H4 (cell line): ENCODE results near the gene CISH. TPM values are rescaled to one million over a fixed set of nuclear protein-coding genes. Genes with fewer than 3 reads are reported as not detected.

ENCODE experiments used
- DNase-seq: peaks from one replicate; pipeline ENCODE4 v3.0.0-alpha.2; 2015; ENCODE audit warnings: low spot score
- total RNA-seq: library from RNA; depleted of rRNA; stranded (reverse); fragments of >200 nt; shearing (Covaris generic); gene quantifications from 2 replicates; pipeline ENCODE4 v1.2.3, GENCODE V29; 2014; rRNA removed

The CISH gene
- total RNA-seq, 1 experiment from 2014 or later, result 1.3 TPM

DNA sequence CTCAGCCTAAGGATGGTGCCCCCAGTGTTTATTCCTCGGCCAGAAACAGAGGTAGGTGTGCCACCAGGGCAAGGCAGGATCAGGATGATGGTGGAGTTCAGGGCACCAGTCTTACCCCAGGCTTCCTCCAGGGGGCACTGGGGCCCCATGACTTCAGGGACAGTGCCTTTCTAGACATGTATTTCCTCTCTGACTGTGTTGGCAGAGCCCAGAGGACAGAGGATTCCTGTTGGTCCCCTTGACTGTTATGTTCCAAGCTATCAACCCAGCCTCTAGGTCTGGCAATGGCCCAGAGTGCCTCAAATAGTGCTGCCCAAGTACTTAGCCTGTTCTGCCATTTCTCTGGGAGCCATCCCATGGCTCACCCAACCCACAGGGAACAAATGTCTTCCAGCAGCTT lies 39.4 kb downstream of the CISH start:
- DNase-seq, result peak; percentile 41

DNA sequence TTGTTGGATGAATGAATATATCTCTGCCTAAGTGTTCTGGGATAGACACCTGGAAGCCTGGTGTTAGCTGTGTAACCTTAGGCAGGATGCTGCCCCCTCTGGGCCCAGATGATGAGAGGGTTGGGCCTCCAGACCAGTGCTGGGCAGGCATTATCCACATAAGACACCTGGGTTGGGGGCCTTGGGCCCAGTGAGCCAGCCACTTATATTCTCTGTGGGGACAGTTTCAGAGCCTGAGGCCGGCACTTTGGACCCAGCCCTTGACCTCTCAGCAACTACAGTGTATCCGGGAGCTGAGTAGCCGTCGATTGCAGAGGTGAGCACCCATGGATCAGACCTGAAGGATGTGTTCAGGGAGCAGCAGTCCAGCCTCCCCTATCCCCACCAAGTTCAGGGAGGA lies 40.1 kb downstream of the CISH start:
- DNase-seq, result no peak

DNA sequence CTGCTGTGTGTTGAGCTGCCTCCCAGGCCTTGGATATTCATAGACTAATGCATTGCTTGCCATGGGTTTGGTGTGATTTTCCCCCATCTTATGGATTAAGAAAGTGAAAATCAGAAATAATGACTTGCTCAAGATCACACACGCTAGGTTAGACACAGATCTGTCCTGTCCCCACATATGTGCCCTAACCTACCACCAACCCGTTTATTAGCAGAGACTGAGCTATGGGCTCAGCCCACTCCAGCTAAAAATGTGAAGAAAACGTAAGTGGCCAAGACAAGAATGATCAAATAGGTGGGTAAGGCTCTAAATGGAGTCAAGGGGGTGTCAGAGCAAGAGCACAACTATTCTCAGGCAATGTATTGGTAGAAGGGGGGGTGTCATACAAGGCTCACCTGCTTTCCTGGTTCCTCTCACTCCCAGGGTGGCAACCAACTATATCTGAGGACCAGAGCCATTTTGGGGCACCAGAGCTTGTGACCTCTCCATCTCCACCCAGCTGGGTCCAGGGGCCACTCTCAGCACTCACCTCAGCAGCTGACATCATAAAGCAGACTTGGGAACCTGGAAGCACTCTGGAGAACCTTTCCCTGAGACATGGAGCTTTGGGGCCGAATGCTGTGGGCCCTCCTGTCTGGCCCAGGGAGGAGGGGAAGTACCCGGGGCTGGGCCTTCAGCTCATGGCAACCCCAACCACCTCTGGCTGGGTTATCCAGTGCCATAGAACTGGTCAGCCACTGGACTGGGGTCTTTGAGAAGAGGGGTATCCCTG lies 40.9 kb downstream of the CISH start:
- no peak for DNase-seq

DNA sequence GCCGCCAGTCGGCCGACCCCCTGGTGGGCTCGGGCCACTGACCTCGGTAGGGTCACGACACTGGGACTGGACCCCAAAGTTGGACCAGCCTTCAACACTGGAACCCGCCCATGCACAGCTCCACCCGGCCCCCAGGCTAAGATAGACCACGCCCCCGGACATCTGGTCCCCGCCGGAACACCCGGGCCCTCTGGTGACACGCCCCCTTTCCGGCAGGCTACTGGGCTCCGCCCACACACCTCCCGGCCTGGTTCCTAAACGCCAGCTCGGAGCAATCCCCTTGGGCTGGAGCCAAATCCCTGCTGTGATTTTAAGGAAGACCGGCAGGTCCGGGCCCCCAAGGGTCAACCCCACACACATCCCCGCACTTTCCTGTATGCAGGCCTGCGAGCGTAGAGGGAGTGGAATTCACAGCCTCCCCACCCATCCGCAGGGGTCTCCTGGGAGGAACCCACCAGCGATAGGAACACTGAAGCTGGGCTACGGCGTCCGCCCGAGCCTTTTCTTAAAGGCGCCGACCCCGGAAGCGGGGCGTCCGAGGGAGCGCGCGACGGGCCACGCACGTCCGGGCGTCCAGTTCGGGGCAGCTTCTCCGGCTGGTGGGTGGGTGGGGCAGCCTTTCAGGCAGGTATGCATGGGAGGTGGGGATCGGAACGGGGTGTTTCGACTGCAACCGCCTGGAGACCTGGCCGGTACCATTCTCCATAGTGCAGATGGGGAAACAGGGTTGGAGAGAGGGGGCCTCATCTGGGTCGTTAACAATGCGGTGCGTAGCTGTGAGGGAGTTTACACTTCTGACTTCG lies 42.4 kb downstream of the CISH start, which contains the start of gene HEMK1:
TSS of gene HEMK1 (plus strand) at position 576 of the 803 bp plus-strand sequence. CDS start 1,583 bp downstream, outside the sequence.
- DNase-seq, result peak; percentile 80

DNA sequence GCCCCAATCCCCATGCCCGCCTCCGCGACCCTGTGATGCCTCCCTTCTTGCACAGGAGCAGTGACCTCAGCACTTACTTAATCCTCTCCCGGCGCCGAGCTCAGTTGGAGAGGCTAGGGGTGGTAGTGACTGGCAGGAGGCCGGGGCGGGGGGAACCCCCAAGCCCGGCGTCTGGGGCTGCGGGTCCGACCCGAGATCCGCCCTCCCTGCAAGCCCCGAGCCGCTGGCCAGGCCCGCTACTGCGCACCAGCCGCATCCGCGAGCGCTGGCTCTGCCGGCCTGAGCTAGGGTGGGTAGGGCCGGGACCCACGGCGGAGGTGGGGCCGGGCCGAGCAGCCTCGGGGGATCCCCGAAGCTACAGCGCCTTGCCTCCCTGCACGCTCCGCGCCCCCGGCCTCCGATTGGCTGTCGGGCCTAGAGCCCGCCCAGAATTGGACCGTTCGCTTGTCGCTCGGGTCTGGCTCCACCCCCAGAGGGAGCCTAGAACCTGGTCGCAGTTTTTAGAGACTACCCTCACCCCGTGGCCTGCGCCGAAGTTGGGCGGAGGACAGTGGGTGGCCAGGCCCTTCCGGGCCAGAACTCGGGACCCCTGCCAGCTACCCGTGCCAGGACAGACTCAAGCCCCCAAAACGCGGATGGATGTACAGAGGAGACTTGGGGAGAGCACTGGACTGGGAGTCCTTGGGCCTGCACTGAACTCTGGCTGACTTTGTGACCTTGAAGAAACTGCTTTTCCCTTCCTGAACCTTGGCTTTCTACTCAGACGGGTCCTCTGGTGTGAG lies 44.0 kb downstream of the CISH start, which contains the start of gene C3orf18:
TSS of gene C3orf18 (minus strand) at position 362 of the 782 bp plus-strand sequence. CDS start 2,048 bp downstream, outside the sequence.
- no peak for DNase-seq

DNA sequence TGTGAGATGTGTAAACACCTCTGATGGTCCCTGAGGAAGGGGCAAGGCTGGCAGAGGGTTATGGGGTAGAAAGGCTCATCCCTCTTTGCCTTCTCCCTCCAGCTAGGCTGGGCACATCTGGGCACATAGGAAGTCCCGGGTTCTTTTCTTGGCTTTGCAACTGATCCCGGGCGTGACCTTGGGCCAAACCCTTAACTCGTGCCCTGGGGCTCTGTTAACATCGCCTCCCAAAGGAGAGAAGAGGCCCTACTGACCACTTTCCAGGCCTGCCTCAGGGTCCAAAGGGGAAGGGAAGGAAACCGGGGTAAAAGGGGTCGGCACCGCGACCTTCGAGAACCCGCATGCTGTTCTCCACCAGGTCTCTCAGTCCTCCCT lies 44.6 kb downstream of the CISH start:
- no peak for DNase-seq

DNA sequence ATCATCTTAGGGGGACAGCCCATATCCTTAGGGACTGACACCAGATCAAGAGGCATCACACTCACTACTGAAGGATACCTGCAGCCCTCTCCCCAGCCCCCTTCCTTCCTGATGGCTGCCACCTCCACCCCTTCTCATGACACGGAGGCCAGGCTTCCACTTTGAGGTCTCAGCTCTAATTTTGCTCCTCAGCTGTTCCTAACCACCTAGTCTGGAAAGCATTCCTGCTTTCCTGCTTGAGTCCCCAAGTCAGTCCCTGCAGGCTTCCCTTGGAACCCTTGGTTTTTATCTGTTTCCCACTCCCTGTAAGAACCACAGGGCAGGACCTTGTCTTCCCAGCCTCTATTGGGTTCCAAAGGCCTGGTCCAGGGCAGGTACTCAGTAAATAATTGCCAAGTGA lies 47.3 kb downstream of the CISH start:
- no peak for DNase-seq

DNA sequence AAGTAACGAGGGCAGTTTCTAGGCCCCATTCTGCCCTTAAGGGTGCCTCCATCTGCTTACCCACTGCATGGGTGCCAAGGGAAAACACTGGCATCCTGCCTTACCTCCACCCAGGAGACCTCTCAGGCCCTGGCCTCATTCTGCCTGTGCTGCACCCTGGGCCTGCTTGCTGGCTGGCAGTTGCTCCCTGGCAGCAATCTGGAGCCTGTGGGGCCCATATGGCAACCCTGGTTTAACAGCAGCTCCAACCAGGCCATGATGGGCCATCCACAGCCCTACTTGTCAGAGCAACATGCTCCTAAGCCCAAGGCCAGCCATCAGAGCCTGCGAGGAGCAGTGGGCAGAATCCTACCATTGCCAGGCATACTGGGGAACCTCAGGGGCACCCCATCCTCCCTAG lies 47.7 kb downstream of the CISH start:
- DNase-seq, result no peak

DNA sequence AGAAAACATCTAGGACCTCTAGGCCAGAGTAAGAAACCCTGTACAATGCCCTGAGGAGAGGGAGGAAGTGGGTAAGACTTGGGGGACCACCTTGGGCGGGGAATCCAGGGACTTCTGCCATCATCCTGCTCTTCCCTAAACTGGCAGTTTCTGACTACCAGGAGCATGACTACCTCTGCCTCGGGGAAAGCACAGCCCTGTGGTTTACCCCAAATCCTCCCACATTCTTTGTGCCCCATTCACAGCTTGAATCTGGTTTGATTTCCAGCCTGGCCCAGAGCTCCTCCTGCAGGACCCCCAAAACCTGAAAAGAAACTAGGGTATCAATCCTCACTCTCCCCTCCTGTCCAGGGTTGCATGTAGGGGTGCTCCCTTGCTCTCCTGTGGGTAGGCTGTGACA lies 48.7 kb downstream of the CISH start:
- DNase-seq, result no peak

DNA sequence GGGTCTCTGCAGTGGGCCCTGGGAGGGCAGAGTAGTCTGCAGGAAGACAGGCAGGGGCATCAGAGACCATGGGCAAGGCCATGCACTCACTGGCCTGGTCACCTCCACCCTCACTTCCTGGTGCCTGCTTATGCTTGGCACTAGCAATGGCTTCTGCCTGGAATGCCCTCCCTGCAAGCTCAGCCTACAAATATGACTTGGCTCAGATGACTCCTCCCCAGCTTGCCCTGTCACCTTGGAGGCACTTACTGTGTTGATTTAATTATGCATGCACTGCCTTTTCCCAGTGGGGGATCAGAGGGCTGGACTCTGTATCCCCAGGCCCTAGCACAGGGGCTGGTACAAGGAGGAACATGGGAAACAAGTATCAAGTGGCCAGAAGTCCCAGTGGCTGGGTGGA lies 51.9 kb downstream of the CISH start:
- no peak for DNase-seq

DNA sequence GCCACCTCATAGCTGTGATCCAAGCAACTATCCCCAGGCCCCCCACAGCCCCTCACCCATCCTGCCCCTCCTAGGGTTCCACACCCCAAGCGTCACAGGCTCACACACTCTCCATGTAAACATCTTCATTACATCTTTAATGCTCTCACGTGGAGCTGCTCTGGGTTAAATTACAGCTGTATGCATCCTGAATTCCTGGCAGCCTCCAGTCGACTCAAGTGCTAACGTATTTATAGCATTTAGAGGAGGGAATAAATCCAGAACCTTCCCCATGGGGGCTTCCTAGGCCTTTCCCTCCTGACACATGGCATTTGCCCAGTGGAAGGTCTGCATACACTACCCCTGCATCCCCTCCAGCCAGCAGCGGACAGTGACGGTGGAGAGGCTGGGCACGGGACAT lies 53.7 kb downstream of the CISH start:
- DNase-seq, result no peak

DNA sequence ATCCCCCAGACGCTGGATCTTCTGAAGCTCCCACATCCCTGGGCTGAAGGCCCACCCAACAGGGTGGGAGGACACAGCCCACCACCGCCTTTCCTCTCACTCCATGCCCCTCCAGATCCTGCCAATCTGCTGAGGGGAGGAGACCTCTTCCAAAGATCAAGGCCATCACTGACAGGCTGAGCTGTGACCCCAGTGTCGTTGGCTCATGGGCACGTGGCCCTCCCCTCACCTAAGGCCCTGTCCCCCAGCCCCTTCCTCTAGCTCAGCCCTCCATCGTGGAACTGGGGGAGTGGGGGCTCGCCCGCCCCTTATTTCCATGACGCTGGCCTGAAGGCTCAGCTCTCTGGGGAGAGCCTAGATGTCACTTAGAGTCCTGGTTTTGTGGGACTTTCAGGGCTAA lies 54.5 kb downstream of the CISH start:
- no peak for DNase-seq

Other genes starting within 250 kb of the CISH start
- 0.04 TPM in 1 of 2 replicates, not detected in the other for gene CACNA2D2, start 108.1 kb downstream of the CISH start, total RNA-seq
- 0.41 and 0.68 TPM in 2 replicates for gene C3orf18, start 44.0 kb downstream of the CISH start, total RNA-seq
- 5.6 and 7.3 TPM in 2 replicates for gene HEMK1, start 42.3 kb downstream of the CISH start, total RNA-seq
- gene MAPKAPK3, start 5.4 kb upstream of the CISH start, total RNA-seq, result 25.5 and 28.6 TPM in 2 replicates
- gene DOCK3, start 63.2 kb upstream of the CISH start, total RNA-seq, result 0.02 and 0.12 TPM in 2 replicates